ENCODE data around the gene GPR68.

GRCh38 chr14:91241863-91242262 is 2.6 kb downstream of the GPR68 start:
- TF ChIP-seq CTCF (IDR thresholded peaks at IDR 0.05 in 8 of 11, conservative IDR thresholded peaks at IDR 0.05 in 3 of 11) (no peak), POLR2A (IDR thresholded peaks at IDR 0.05) (no peak)
